GM06990 (cell line): ENCODE results near the gene CBL.

ENCODE experiments used
- DNase-seq: peaks from one replicate; pipeline ENCODE4 v3.0.0-alpha.2; 2011; ENCODE audit not compliant: insufficient read length; ENCODE audit errors: extremely low read depth
- H3K27me3 ChIP-seq: replicated peaks from 2 replicates; pipeline ENCODE4 v1.6.0; 2011; ENCODE audit warnings: low read length; ENCODE audit not compliant: control insufficient read depth, insufficient read depth
- H3K36me3 ChIP-seq: 2 replicates; pipeline ENCODE4 v1.5.1; 2011; ENCODE audit warnings: low read length; ENCODE audit not compliant: control insufficient read depth, insufficient read depth
- H3K4me3 ChIP-seq: replicated peaks from 2 replicates; pipeline ENCODE4 v1.5.1; 2011; ENCODE audit warnings: low read depth, mild to moderate bottlenecking, control low read depth, low read length
- CTCF ChIP-seq: IDR thresholded peaks from 2 replicates; pipeline ENCODE4 v1.5.1; 2011; ENCODE audit warnings: low read length, control low read depth, mild to moderate bottlenecking, inconsistent platforms; ENCODE audit not compliant: insufficient read depth, poor library complexity, severe bottlenecking

The CBL gene

GRCh38 chr11:119334174-119334930 lies 128.2 kb downstream of the CBL start, which contains the start of gene RNF26:
TSS of gene RNF26 (plus strand) at chr11:119334527. CDS start at chr11:119335123, 596 bp downstream.
- Histone ChIP-seq H3K4me3 (peak within 1 kb of the TSS; percentile 75), H3K27me3 (no peaks in the 10 kb centered on the region), H3K36me3 (peaks cover 5% of the 10 kb centered on the region; the same call in 1 of the 2 replicates)
- no peak for TF ChIP-seq CTCF
- DNase-seq: peak; percentile 88

- TF ChIP-seq CTCF: no peak
- peak overlapping the region; percentile 75 for H3K4me3 ChIP-seq
- peaks cover 5% of the 10 kb centered on the region; the same call in 1 of the 2 replicates for H3K36me3 ChIP-seq
- no peak for DNase-seq
- H3K27me3 ChIP-seq: no peaks in the 10 kb centered on the region
Measured at GRCh38 chr11:119335091-119335654, 129.0 kb downstream of the CBL start.

GRCh38 chr11:119335655-119336543 lies 129.8 kb downstream of the CBL start:
- DNase-seq: no peak
- Histone ChIP-seq H3K27me3 (no peaks in the 10 kb centered on the region; the same call in 1 of the 2 replicates), H3K4me3 (peak overlapping the region; percentile 75), H3K36me3 (peaks cover 5% of the 10 kb centered on the region; the same call in 1 of the 2 replicates)
- TF ChIP-seq CTCF: no peak

- Histone ChIP-seq H3K4me3 (no peak overlapping the region), H3K36me3 (peaks cover 5% of the 10 kb centered on the region; the same call in 1 of the 2 replicates), H3K27me3 (no peaks in the 10 kb centered on the region; the same call in 1 of the 2 replicates)
- TF ChIP-seq CTCF: no peak
- no peak for DNase-seq
Measured at GRCh38 chr11:119336744-119337469, 130.8 kb downstream of the CBL start.

- H3K4me3 ChIP-seq: no peak overlapping the region
- H3K27me3 ChIP-seq: no peaks in the 10 kb centered on the region; the same call in 1 of the 2 replicates
- peaks cover 5% of the 10 kb centered on the region; the same call in 1 of the 2 replicates for H3K36me3 ChIP-seq
- no peak for DNase-seq
- no peak for TF ChIP-seq CTCF
Measured at GRCh38 chr11:119337581-119338317, 131.6 kb downstream of the CBL start.
